ENCODE measurements around the gene UBAP1. TPM values are rescaled to one million over a fixed set of nuclear protein-coding genes. Genes with fewer than 3 reads are reported as not detected.

The UBAP1 gene
- total RNA-seq, 4 donors from 2014 or later = 13.5 to 37.8 (median 31.7) TPM

GRCh38 chr9:34179213-34180136 lies 632 bp downstream of the UBAP1 start:
- Histone ChIP-seq H3K4me3 (peak overlapping the region; percentile 64 to 88 (median 85)), H3K4me1 (peaks cover 6 to 22% (median 18%) of the 10 kb centered on the region in 4 donors), H3K36me3 (no peaks in the 10 kb centered on the region), H3K27me3 (no peaks in the 10 kb centered on the region), H3K9me3 (no peaks in the 10 kb centered on the region), H3K27ac (peak overlapping the region; percentile 93 to 95 (median 93))
- intact Hi-C loops (cut with DNase I; ENCODE audit: low total_unique reads) = no loop called here
- 3 to 8% methylated on average over 16 to 30 of the region's 30 CpGs for WGBS, 2 donors (ENCODE audit: low coverage in 1 of 2)
- peak; percentile 46 for DNase-seq
- in situ Hi-C loops (cut with MboI; ENCODE audit: low pct_ligation_motif_present in 1 of 4, low pct_unique_long_range_greater_than_20kb in 1 of 4, low sequenced_read_pairs in 3 of 4) = no loop called here
- TF ChIP-seq POLR2AphosphoS5 (IDR thresholded peaks at IDR 0.05) (peak in 1 of 3 donors; percentile 13), POLR2A (IDR thresholded peaks at IDR 0.05) (peak; percentile 21), EP300 (IDR thresholded peaks at IDR 0.05; ENCODE audit: low read depth) (no peak)

GRCh38 chr9:34185778-34186551 lies 7.1 kb downstream of the UBAP1 start:
- intact Hi-C loops (cut with DNase I; ENCODE audit: low total_unique reads) = no loop called here
- Histone ChIP-seq H3K4me1 (peaks cover 0 to 54% (median 25%) of the 10 kb centered on the region in 4 donors), H3K4me3 (no peak overlapping the region), H3K36me3 (peaks cover 0 to 4% (median 0%) of the 10 kb centered on the region in 4 donors), H3K9me3 (no peaks in the 10 kb centered on the region), H3K27me3 (no peaks in the 10 kb centered on the region), H3K27ac (peak overlapping the region; percentile 5 to 45 (median 34))
- DNase-seq = no peak
- in situ Hi-C loops (cut with MboI; ENCODE audit: low pct_ligation_motif_present in 1 of 4, low pct_unique_long_range_greater_than_20kb in 1 of 4, low sequenced_read_pairs in 3 of 4) = no loop called here
- no peak for TF ChIP-seq CTCF (IDR thresholded peaks at IDR 0.05)
- peak; percentile 30 to 80 (median 73) for TF ChIP-seq POLR2AphosphoS5 (IDR thresholded peaks at IDR 0.05)
- WGBS, 2 donors (ENCODE audit: low coverage in 1 of 2) = 13 to 63% methylated on average over 1 to 3 of the region's 3 CpGs

- H3K9me3 ChIP-seq = no peaks in the 10 kb centered on the region
- no peak overlapping the region for H3K27ac ChIP-seq
- 80 to 91% methylated on average over 1 of the region's 1 CpG for WGBS, 2 donors (ENCODE audit: low coverage in 1 of 2)
- DNase-seq = no peak
- H3K4me3 ChIP-seq = no peak overlapping the region
- intact Hi-C loops (cut with DNase I; ENCODE audit: low total_unique reads) = no loop called here
- peaks cover 0 to 4% (median 0%) of the 10 kb centered on the region in 4 donors for H3K36me3 ChIP-seq
- H3K4me1 ChIP-seq = peaks cover 0 to 62% (median 35%) of the 10 kb centered on the region in 4 donors
- in situ Hi-C loops (cut with MboI; ENCODE audit: low pct_ligation_motif_present in 1 of 4, low pct_unique_long_range_greater_than_20kb in 1 of 4, low sequenced_read_pairs in 3 of 4) = no loop called here
- no peaks in the 10 kb centered on the region for H3K27me3 ChIP-seq
- TF ChIP-seq POLR2AphosphoS5 (IDR thresholded peaks at IDR 0.05) (no peak), CTCF (IDR thresholded peaks at IDR 0.05) (no peak), POLR2A (IDR thresholded peaks at IDR 0.05) (no peak), EP300 (IDR thresholded peaks at IDR 0.05; ENCODE audit: low read depth) (no peak)
Observed at GRCh38 chr9:34187891-34188240, 9.0 kb downstream of the UBAP1 start.

GRCh38 chr9:34190996-34191892 lies 12.4 kb downstream of the UBAP1 start:
- in situ Hi-C loops (cut with MboI; ENCODE audit: low pct_ligation_motif_present in 1 of 4, low pct_unique_long_range_greater_than_20kb in 1 of 4, low sequenced_read_pairs in 3 of 4) (no loop called here), intact Hi-C loops (cut with DNase I; ENCODE audit: low total_unique reads) (no loop called here)
- WGBS, 2 donors (ENCODE audit: low coverage in 1 of 2) = 28 to 37% methylated on average over 4 to 5 of the region's 5 CpGs
- Histone ChIP-seq H3K27ac (peak overlapping the region in 2 of 4 donors; percentile 4 to 26), H3K4me1 (peaks cover 0 to 60% (median 29%) of the 10 kb centered on the region in 4 donors), H3K36me3 (no peaks in the 10 kb centered on the region), H3K9me3 (no peaks in the 10 kb centered on the region), H3K27me3 (no peaks in the 10 kb centered on the region), H3K4me3 (no peak overlapping the region)
- DNase-seq = no peak
- TF ChIP-seq POLR2A (IDR thresholded peaks at IDR 0.05) = no peak
- peak in 1 of 5 experiments; percentile 15 for TF ChIP-seq CTCF (IDR thresholded peaks at IDR 0.05)
- no peak for TF ChIP-seq POLR2AphosphoS5 (IDR thresholded peaks at IDR 0.05)
- no peak for TF ChIP-seq EP300 (IDR thresholded peaks at IDR 0.05; ENCODE audit: low read depth)
